ENCODE measurements around the gene GGACT.
"Not testable (repeated sequence)": the region's sequence is repeated elsewhere in the genome, so short reads cannot be mapped to it uniquely, and the experiment has no call there.

Gene GGACT

DNA sequence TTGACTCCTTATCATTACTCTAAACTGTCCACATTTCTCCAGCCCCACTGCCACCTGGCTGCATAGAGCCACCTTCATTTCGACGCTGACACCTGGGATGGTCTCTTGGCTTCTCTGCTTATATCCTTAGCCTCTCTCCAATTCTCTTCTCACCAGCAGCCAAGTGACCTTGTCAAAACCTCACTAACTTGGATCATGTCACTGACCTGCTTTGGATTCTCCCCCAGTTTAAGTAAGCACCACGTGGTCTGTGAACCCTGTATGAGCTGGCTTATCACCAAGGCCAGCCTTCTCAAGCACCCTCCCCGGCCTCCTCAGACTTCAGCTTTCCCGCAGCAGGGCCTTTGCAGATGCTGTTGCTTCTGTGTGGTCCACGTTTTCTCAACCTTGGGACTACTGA is 12.3 kb upstream of the GGACT start:
- DNase-seq (ENCODE audit: low read depth), result no peak

DNA sequence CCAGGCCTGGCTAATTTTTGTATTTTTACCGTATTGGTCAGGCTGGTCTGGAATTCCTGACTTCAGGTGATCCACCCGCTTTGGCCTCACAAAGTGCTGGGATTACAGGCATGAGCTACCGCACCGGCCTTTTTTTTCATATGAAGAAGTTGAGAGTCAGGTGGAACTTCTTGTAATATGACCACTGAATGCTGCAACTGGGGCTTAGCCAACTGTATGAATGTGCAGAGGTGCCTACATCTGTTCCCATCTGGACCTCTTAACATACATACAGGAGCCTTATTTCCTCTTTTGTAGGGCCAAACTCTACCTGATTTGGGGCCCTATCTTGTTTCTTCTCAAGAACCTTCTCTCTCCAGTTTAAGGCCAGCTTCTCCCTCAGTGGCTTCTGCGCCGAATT is 11.9 kb upstream of the GGACT start:
- no peak for DNase-seq (ENCODE audit: low read depth)

GRCh38 chr13:100597253-100597652 is 8.7 kb upstream of the GGACT start:
- DNase-seq (ENCODE audit: low read depth), result no peak

- no peak for DNase-seq (ENCODE audit: low read depth)
Observed at GRCh38 chr13:100596516-100596915, 7.9 kb upstream of the GGACT start.

DNA sequence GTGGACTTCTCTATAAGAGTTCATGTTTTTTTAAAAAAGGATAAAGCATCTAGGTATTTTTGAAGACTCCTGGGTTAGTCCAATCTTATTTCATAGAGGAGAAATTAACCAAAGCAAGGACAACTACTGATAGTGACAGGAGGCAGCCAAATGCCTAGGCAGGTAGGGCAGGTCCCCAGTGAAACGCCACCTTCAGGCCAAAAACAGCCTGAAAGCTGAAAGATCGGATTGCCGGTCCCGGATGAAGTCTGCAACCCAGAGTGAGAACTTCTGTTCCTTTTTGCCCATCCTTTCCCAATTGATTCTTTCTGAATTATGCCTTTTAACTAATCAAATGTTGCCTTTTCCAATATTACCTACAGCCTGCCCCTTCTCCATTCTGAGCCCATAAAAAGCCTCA is 6.1 kb upstream of the GGACT start:
- DNase-seq (ENCODE audit: low read depth), result no peak

- no peak for DNase-seq (ENCODE audit: low read depth)
Observed at GRCh38 chr13:100594255-100594654, 5.7 kb upstream of the GGACT start.

GRCh38 chr13:100589178-100589725 is 663 bp upstream of the GGACT start:
- no peak for DNase-seq (ENCODE audit: low read depth)

- DNase-seq (ENCODE audit: low read depth), result no peak
Observed at GRCh38 chr13:100584896-100585295, 3.7 kb downstream of the GGACT start.

DNA sequence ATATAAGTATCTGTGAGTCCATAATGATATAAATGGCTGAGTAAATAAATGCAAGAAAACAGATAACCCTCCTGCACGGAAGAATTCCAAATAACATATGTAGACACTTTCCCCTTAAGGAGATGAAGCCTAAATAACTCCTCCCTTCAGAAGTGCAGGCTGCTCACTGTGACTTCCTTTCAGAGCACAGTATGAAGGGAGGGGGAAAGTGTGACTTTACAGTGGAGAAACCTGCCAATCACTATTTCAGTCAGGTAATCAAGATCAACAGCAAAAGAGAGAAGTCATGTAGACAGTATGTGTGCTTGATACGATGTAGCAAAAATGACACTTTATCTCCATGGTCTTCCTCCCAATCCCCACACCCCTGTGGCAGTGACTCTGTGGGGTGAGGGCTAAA is 7.1 kb downstream of the GGACT start:
- DNase-seq (ENCODE audit: low read depth), result no peak

DNA sequence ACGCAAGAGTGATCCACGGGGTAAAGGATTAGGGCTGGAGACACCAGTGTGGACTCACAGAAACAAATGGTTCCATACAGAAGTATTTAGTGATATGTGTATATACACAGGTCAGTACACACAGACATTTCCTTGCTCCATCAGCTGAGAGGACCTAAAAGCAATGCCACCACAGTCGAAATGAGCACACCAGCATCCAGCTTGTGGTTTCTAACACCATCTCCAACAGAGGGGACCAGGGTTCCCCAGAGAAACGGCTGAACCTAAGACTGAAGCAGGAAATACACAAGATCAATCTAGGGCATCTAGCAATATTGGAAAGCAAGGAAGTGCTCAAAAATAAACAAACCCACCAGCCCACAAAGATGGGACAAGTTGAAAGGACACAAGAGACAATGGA is 7.6 kb downstream of the GGACT start:
- DNase-seq (ENCODE audit: low read depth), result no peak

- DNase-seq (ENCODE audit: low read depth), result no peak
Observed at GRCh38 chr13:100580045-100580444, 8.5 kb downstream of the GGACT start.

- DNase-seq (ENCODE audit: low read depth), result not testable (repeated sequence)
Observed at GRCh38 chr13:100577239-100577638, 11.3 kb downstream of the GGACT start.

- peak; percentile 32 for DNase-seq (ENCODE audit: low read depth)
Observed at GRCh38 chr13:100573121-100573520, 15.5 kb downstream of the GGACT start.

DNA sequence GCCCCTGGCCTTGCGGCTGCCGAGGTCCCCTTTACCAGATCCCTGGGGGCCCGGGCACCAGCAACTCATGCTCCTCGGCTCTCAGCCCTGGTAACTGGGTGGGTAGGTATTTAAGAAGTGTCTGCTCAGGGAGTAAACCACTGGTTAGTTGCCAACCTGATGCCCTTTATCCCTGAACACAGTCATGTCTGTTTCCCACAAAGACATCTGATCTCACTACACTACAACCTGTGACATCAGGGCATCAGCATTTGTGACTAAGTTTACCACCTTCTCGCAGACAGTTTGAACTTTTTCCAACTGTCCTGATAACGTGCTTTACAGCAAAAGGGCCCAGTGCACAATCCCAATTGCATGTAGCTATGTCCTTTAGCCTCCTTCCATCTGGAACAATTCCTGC is 22.0 kb downstream of the GGACT start:
- no peak for DNase-seq (ENCODE audit: low read depth)

DNA sequence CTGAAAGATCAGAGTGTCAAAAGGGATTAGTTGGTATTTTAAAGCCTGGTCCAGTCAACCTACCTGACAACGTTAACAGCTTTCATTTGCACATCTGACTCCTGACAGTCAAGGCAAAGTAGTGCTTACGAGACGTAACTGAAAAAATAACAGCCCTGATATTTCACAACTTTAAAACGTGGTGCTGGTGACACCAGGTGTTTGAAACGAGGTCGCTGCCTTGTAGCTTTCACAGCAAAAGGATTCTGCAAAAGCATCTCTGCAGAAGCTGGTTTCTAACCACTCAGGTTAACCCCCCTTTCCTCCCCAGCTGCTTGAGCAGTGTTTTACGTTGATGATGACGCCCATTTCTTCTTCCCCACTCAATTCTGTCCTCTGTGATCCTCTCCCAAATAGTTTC is 23.3 kb downstream of the GGACT start:
- no peak for DNase-seq (ENCODE audit: low read depth)

- DNase-seq (ENCODE audit: low read depth), result no peak
Observed at GRCh38 chr13:100564444-100565223, 24.0 kb downstream of the GGACT start.

DNA sequence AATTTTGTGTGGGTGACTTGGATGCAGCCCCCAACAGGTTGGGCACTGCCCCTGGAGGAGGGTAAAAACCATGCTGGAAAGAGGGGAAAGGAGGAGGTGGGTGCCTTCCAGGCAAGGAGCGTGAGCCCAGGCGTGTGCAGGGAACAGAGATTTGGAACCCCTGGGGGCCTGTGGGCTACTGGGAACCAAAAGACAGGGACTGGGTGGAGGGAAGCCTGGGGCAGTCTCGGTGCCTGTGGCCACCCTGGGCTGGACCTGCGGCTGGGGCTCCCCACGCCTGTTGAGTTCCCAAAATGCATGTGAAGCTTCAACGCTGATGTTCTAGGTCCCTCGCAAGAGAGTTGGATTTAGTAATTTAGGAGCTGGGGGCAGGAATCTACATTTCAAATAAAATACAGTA is 24.8 kb downstream of the GGACT start:
- no peak for DNase-seq (ENCODE audit: low read depth)

GRCh38 chr13:100561599-100562204 is 26.9 kb downstream of the GGACT start:
- DNase-seq (ENCODE audit: low read depth), result no peak

DNA sequence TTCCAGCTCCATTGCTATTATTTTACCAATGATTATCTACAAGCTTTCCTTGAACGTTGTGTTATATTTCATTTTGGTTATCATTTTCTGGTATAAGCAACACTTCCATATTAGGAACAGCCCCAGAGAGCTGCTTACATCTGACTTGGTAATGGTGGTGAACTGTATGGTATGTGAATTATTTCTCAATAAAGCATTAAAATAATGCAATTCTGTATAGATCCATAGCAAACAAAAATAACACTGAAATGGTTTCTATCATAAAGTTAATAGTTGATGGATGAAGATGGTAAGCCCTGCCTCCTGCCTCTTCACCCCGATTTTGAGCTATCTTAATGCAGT is 27.5 kb downstream of the GGACT start:
- no peak for DNase-seq (ENCODE audit: low read depth)

DNA sequence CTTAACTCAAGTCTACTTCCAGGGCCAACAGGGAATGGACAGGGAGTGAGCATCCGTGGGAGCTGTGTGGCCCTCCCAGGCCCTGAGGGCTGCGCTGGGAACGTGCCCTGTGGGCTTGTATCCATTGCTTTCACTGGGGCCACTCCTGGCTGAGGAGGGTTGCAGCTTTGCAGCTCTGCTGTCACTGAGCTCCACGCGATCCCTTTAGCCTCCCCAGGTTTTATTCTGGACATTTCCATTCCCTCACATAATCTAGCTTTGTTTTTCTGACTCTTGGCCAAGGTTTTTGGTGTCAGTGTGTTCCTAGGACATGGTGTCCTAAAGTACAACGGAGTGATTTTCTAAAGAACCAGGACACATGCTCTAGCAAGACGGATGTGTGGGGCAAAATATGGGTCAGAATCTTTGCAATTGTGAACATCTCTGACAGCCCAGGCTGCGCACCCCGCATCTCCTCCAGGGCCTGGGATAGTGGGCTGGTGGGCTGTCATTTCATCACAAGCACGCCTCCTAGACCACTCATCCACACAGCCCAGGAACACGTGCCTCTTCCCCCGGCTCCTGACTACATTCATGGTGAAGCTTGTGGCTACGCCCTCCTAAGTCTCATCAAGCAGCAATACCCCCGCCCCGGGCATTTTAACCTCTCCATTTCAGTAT is 28.0 kb downstream of the GGACT start:
- no peak for DNase-seq (ENCODE audit: low read depth)

DNA sequence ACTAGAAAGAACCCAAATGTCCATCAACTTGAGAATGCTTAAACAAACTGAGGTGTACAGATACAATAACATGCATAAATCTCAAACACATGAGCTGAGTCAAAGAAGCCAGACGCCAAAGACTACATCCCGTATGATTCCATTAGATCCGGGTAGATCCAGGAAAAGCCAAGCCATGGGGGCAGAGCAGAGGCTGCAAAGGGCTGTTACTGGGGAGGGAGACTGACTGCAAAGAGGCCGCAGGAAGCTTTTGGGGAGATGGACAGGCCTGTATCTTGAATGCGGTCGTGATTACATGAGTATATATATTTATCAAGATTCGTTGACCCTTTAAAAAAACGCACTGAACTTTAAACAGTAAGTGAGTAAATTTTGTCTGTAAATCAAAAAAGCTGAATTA is 28.7 kb downstream of the GGACT start:
- DNase-seq (ENCODE audit: low read depth), result no peak

DNA sequence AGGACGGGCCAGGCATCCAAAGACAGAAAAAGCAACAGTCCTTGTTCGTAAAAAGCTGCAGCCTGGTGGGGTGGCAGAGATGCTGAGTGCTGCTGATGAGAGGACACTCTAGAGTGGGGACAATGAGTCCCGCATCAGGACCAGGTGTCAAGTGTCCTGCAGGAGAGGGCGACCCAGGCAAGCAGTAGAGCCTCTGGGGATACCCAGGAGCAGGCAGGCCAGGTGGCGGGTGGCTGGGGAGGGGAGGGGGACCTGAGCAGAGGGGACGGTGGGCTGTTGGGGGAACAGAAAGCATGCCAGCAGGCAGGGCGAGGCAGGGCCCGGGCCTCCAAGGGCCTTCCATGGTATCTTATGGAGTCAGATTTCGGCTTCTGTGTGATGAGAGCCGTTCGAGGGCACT is 35.8 kb downstream of the GGACT start:
- DNase-seq (ENCODE audit: low read depth), result no peak

GRCh38 chr13:100549316-100549715 is 39.3 kb downstream of the GGACT start:
- no peak for DNase-seq (ENCODE audit: low read depth)

Data from T-helper 22 cell (primary cell).